Activated B cell treated with CpG ODN at 0.5 μM for 24 hours (primary cell): ENCODE results near the gene IFNA14. TPM values are rescaled to one million over a fixed set of nuclear protein-coding genes. Genes with fewer than 3 reads are reported as not detected.

ENCODE experiments used
- ATAC-seq: fragments of 200-7000 bp; cut with Tn5 transposase; one replicate; pipeline ENCODE4 v1.10.0; 2021; ENCODE audit warnings: low read depth, mild to moderate bottlenecking, moderate library complexity
- CTCF ChIA-PET: fragments of 350-600 bp; sonication (Branson Sonifier 250); formaldehyde crosslinking; loops from one replicate; lab custom pipeline; 2021; ENCODE audit warnings: antibody characterized with exemption; lab: Charles Lee
- POLR2A ChIA-PET: fragments of 350-600 bp; sonication (Branson Sonifier 250); formaldehyde crosslinking; loops from one replicate; lab custom pipeline; 2021; ENCODE audit warnings: antibody characterized with exemption; lab: Charles Lee
- DNase-seq: peaks from one replicate; pipeline ENCODE4 v3.0.0; 2022
- H3K27ac Mint-ChIP-seq: one replicate; pipeline ENCODE4 v1.8.0; 2020; ENCODE audit warnings: mixed read lengths
- H3K27me3 Mint-ChIP-seq: one replicate; pipeline ENCODE4 v1.8.0; 2021; ENCODE audit warnings: mixed read lengths
- H3K36me3 Mint-ChIP-seq: one replicate; pipeline ENCODE4 v1.8.0; 2021; ENCODE audit warnings: low read depth, mixed read lengths
- H3K4me1 Mint-ChIP-seq: one replicate; pipeline ENCODE4 v1.8.0; 2021; ENCODE audit warnings: mixed read lengths
- H3K4me3 Mint-ChIP-seq: one replicate; pipeline ENCODE4 v1.8.0; 2020; ENCODE audit warnings: mild to moderate bottlenecking, mixed read lengths
- H3K9me3 Mint-ChIP-seq: one replicate; pipeline ENCODE4 v1.8.0; 2020; ENCODE audit warnings: mixed read lengths
- CTCF ChIP-seq: fragments of 200-600 bp; IDR thresholded peaks from one replicate; pipeline ENCODE4 v1.8.0; 2022; ENCODE audit warnings: antibody characterized with exemption, mild to moderate bottlenecking
- intact Hi-C: fragments of 100-400 bp; cut with micrococcal nuclease; formaldehyde crosslinking; loops from one replicate; pipeline ENCODE4 v1.15.1; 2024
- total RNA-seq: library from RNA; stranded (reverse); gene quantifications from 2 replicates; pipeline ENCODE4 v1.2.3, GENCODE V29; 2022

The IFNA14 gene
- not detected in 2 replicates for total RNA-seq

DNA sequence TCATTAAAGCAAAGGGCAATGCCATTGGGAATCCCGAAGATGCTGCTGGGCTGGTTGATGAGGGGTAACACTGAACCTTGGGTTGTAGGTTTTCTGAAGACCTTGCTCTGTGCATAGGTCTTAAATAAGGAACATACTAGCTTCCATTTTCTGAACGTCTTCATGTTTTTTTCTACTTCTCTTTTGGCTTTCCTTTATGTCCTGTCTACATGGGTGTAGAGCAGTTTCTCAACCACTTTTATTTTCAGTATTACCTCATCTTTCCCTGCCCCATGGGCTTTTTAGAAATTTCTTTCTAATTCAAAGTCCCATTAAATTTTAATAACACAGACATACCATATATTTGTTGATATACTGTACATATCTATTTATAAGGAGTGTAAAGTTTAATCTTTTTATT is at the start of gene IFNA14:
IFNA14 (minus strand) TSS at position 95 of the 400 bp plus-strand sequence; CDS start at position 25, 70 bp downstream.
- POLR2A ChIA-PET = no interaction called here
- CTCF ChIA-PET = no interaction called here

DNA sequence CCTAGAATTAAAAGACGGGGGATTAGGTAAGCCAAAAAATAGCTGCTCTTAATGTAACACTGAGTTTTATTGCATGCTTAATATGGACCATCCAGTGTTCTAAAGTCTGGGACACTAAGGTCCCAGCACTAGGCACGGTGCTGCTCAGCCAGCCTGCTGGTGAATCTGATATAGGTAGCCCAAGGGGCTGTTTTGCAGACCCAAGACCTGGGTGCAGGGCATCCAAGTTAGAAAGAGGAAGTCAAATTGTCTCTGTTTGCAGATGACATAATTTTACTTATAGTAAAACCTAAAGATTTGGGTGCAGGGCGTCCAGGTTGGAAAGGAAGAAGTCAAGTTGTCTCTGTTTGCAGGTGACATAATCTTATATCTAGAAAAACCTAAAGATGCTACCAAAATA is 47.5 kb upstream of the IFNA14 start:
- no peak overlapping the region for H3K27ac Mint-ChIP-seq
- no peaks in the 10 kb centered on the region for H3K9me3 Mint-ChIP-seq
- ChIA-PET POLR2A (no interaction called here), CTCF (interaction anchor here (0.8 kb wide), 1 partner anchor 31 kb away, joined by 3 read pairs; no protein-coding TSS in a partner anchor)
- intact Hi-C loops = no loop called here
- ATAC-seq (no peak), DNase-seq (no peak)
- TF ChIP-seq CTCF = no peak
- peaks cover 14% of the 10 kb centered on the region for H3K27me3 Mint-ChIP-seq
- H3K4me3 Mint-ChIP-seq = no peak overlapping the region
- H3K36me3 Mint-ChIP-seq = no peaks in the 10 kb centered on the region
- H3K4me1 Mint-ChIP-seq = no peaks in the 10 kb centered on the region

More for the DNA sequence above, at the start of gene IFNA14:
- TF ChIP-seq CTCF = no peak
- intact Hi-C loops = loop anchor here (10.0 kb wide), 1 partner anchor 465 kb away; no protein-coding TSS in a partner anchor
- no peaks in the 10 kb centered on the region for H3K9me3 Mint-ChIP-seq
- H3K4me1 Mint-ChIP-seq = peaks cover 6% of the 10 kb centered on the region
- no peak within 1 kb of the TSS for H3K27ac Mint-ChIP-seq
- DNase-seq (no peak), ATAC-seq (no peak)
- no peaks in the 10 kb centered on the region for H3K36me3 Mint-ChIP-seq
- H3K27me3 Mint-ChIP-seq = peaks cover 6% of the 10 kb centered on the region
- no peak within 1 kb of the TSS for H3K4me3 Mint-ChIP-seq

DNA sequence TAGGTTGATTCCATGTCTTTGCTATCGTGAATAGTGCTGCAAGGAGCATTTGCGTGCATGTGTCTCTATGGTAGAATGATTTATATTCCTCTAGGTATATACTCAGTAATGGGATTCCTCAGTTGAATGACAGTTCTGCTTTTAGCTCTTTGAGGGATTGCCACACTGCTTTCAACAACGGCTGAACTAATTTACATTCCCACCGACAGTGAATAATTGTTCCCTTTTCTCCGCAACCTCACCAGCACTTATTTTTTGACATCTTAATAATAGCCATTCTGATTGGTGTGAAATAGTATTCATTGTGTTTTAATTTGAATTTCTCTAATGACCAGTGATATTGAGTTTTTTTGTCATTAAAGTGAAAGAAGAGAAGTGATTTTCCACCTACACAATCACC is 46.9 kb upstream of the IFNA14 start:
- TF ChIP-seq CTCF = no peak
- intact Hi-C loops = no loop called here
- Mint-ChIP-seq H3K27ac (no peak overlapping the region), H3K4me3 (no peak overlapping the region), H3K4me1 (no peaks in the 10 kb centered on the region), H3K9me3 (no peaks in the 10 kb centered on the region), H3K27me3 (peaks cover 14% of the 10 kb centered on the region), H3K36me3 (no peaks in the 10 kb centered on the region)
- ATAC-seq = no peak
- ChIA-PET CTCF (interaction anchor here (0.8 kb wide), 1 partner anchor 32 kb away, joined by 3 read pairs; no protein-coding TSS in a partner anchor), POLR2A (no interaction called here)
- no peak for DNase-seq

GRCh38 chr9:21286099-21286498 is 46.3 kb upstream of the IFNA14 start:
- ATAC-seq (no peak), DNase-seq (no peak)
- TF ChIP-seq CTCF = no peak
- ChIA-PET POLR2A (no interaction called here), CTCF (interaction anchor here (0.8 kb wide), 1 partner anchor 32 kb away, joined by 3 read pairs; no protein-coding TSS in a partner anchor)
- Mint-ChIP-seq H3K4me3 (no peak overlapping the region), H3K27ac (no peak overlapping the region), H3K27me3 (peaks cover 14% of the 10 kb centered on the region), H3K36me3 (no peaks in the 10 kb centered on the region), H3K4me1 (no peaks in the 10 kb centered on the region), H3K9me3 (no peaks in the 10 kb centered on the region)
- intact Hi-C loops = no loop called here

DNA sequence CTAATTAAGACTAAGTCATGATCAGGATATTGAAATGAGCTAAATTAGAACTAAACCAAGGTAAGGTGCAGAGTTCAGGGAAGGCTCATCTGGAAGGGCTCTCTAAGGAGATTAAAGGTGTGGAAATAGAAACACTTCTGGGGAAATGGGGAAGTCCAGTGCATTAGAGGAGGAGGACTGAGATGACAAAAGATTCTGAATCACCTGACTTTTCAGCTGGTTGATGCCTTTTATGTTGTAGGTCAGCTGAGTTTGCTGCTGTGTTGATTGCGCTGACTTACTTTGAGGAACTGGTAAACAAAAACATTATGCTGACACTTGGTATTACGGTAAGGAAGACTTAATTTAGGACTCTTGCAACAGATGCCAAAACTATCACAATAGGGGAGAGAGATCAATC is 41.5 kb upstream of the IFNA14 start:
- DNase-seq (no peak), ATAC-seq (no peak)
- Mint-ChIP-seq H3K9me3 (no peaks in the 10 kb centered on the region), H3K4me1 (no peaks in the 10 kb centered on the region), H3K4me3 (no peak overlapping the region), H3K36me3 (no peaks in the 10 kb centered on the region), H3K27ac (no peak overlapping the region), H3K27me3 (peaks cover 11% of the 10 kb centered on the region)
- intact Hi-C loops = no loop called here
- no peak for TF ChIP-seq CTCF
- ChIA-PET CTCF (no interaction called here), POLR2A (no interaction called here)
